Measurements from ENCODE around the gene NCOA1.

DNA sequence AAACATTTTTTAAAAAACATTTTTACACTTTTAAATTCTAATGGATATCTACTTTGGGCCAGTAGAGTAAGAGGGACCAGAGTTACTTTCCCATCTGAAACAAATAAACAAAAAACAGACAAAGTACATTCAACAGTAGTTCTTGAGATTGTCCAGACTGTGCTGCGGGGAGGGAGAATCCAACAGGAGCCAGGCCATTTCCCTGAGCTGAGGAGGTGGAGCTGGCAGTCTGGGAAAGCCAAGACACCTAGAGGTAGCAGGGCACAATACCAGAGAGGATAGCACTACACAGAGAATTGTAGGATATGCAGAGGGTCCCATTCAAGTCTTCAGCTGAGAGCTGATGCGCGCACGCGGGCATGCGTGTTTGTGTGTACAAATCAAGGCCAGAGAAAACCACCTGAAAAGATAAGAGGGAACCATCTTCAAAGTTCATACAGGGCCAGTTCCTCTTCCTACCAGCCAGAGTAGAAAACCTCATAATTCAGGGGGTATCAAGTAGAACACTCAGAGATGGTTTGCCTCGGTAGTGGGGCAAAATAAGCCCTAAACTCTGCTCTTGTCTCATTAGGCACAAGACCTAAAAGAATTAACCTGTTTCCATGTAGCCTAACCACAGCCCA lies 258.1 kb downstream of the NCOA1 start:
- TF ChIP-seq EZH2phosphoT487 (IDR thresholded peaks at IDR 0.05; ENCODE audit: borderline replicate concordance, low read length) (no peak), CTCF (IDR thresholded peaks at IDR 0.05; ENCODE audit: low read depth, low read length, poor library complexity, severe bottlenecking) (no peak)
